Measurements from ENCODE around the gene GSAP.
"Not testable (repeated sequence)": the region's sequence is repeated elsewhere in the genome, so short reads cannot be mapped to it uniquely, and the experiment has no call there.

The GSAP gene

GRCh38 chr7:77456696-77457095, 40.5 kb upstream of the GSAP start:
- Histone ChIP-seq H3K9me3 (ENCODE audit: control insufficient read depth, insufficient read depth, low read length) (no peaks in the 10 kb centered on the region), H3K4me1 (ENCODE audit: control insufficient read depth, insufficient read depth, low read length) (no peaks in the 10 kb centered on the region), H3K27me3 (ENCODE audit: control insufficient read depth, insufficient read depth, low read length) (no peaks in the 10 kb centered on the region), H3K27ac (ENCODE audit: low read length) (no peak overlapping the region), H3K36me3 (ENCODE audit: control insufficient read depth, insufficient read depth, low read length) (no peaks in the 10 kb centered on the region), H3K4me3 (ENCODE audit: low read length) (no peak overlapping the region)
- WGBS (ENCODE audit: insufficient coverage, insufficient read length): no CpG with 5 or more reads among the region's 4 CpGs
- DNase-seq (ENCODE audit: low read depth, low spot score): no peak

DNA sequence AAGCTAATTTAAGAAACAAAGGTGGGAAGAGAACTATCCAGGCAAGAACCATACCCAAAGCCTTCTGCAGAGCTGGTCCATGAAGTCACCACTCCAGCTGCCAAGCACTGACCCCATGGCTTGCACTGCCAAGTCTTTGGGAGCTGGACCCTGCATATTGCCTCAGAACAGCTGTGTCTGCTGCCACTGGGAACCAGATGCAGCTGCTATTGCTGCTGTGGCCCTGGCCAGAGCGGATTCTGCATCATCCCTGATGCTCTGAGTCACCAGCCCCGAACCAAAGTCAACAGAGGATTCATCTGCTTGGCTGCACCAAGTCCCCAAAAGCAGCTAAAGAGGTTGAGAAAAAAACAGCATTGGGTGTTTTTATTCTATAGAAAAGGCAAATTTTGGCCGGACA, 39.2 kb upstream of the GSAP start:
- DNase-seq (ENCODE audit: low read depth, low spot score): no peak
- no peaks in the 10 kb centered on the region for H3K36me3 ChIP-seq (ENCODE audit: control insufficient read depth, insufficient read depth, low read length)
- no peak overlapping the region for H3K4me3 ChIP-seq (ENCODE audit: low read length)
- no CpG with 5 or more reads among the region's 3 CpGs for WGBS (ENCODE audit: insufficient coverage, insufficient read length)
- no peaks in the 10 kb centered on the region for H3K4me1 ChIP-seq (ENCODE audit: control insufficient read depth, insufficient read depth, low read length)
- no peaks in the 10 kb centered on the region for H3K27me3 ChIP-seq (ENCODE audit: control insufficient read depth, insufficient read depth, low read length)
- H3K9me3 ChIP-seq (ENCODE audit: control insufficient read depth, insufficient read depth, low read length): no peaks in the 10 kb centered on the region
- no peak overlapping the region for H3K27ac ChIP-seq (ENCODE audit: low read length)

DNA sequence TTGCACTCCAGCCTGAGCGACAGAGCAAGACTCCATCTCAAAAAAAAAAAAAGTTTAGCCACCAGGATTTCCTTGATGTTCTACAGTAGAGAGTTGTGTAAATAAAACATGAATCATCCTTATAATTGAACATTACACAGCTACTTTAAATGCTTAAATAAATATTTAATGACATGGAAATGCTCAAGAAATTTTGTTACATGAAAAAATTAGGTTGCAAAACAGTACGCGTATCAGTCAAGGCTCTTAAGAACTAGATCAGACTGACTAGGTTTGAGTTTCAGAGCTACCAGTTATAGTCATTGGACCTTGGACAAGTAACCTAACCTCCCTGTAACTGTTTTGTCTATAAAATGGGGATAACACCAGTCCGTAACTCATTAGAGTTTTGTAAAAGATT, 38.7 kb upstream of the GSAP start:
- WGBS (ENCODE audit: insufficient coverage, insufficient read length): no CpG with 5 or more reads among the region's 4 CpGs
- Histone ChIP-seq H3K4me3 (ENCODE audit: low read length) (no peak overlapping the region), H3K4me1 (ENCODE audit: control insufficient read depth, insufficient read depth, low read length) (no peaks in the 10 kb centered on the region), H3K36me3 (ENCODE audit: control insufficient read depth, insufficient read depth, low read length) (no peaks in the 10 kb centered on the region), H3K27me3 (ENCODE audit: control insufficient read depth, insufficient read depth, low read length) (no peaks in the 10 kb centered on the region), H3K27ac (ENCODE audit: low read length) (no peak overlapping the region), H3K9me3 (ENCODE audit: control insufficient read depth, insufficient read depth, low read length) (no peaks in the 10 kb centered on the region)
- DNase-seq (ENCODE audit: low read depth, low spot score): no peak

DNA sequence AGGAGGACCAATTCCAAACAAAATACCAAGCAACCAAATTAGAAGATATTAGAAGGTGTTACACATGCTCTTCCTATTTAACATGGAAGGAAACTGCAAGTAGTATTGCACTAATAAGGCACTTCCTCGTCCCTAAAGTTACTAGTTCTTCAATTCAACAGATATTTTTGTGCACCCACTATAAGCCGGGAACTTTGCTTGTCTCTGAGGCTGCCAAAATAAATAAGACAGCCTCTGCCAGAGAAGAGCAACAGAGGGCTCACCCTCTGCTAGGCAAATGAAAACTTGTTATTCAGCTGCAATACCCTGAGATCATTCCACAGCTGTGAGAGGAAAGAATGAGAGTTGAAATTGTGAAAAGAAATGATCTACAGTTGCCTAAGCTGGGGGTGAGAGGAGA, 37.4 kb upstream of the GSAP start:
- DNase-seq (ENCODE audit: low read depth, low spot score): no peak
- H3K4me1 ChIP-seq (ENCODE audit: control insufficient read depth, insufficient read depth, low read length): no peaks in the 10 kb centered on the region
- no peak overlapping the region for H3K4me3 ChIP-seq (ENCODE audit: low read length)
- no peaks in the 10 kb centered on the region for H3K27me3 ChIP-seq (ENCODE audit: control insufficient read depth, insufficient read depth, low read length)
- no peaks in the 10 kb centered on the region for H3K36me3 ChIP-seq (ENCODE audit: control insufficient read depth, insufficient read depth, low read length)
- H3K9me3 ChIP-seq (ENCODE audit: control insufficient read depth, insufficient read depth, low read length): no peaks in the 10 kb centered on the region
- no peak overlapping the region for H3K27ac ChIP-seq (ENCODE audit: low read length)
- WGBS (ENCODE audit: insufficient coverage, insufficient read length): no CpG with 5 or more reads among the region's 2 CpGs

GRCh38 chr7:77451950-77452349, 35.8 kb upstream of the GSAP start:
- H3K4me3 ChIP-seq (ENCODE audit: low read length): not testable (repeated sequence)
- no CpG with 5 or more reads among the region's 6 CpGs for WGBS (ENCODE audit: insufficient coverage, insufficient read length)

GRCh38 chr7:77450613-77451012, 34.5 kb upstream of the GSAP start:
- no peaks in the 10 kb centered on the region for H3K9me3 ChIP-seq (ENCODE audit: control insufficient read depth, insufficient read depth, low read length)
- no peak overlapping the region for H3K4me3 ChIP-seq (ENCODE audit: low read length)
- H3K27ac ChIP-seq (ENCODE audit: low read length): no peak overlapping the region
- no CpG with 5 or more reads among the region's 5 CpGs for WGBS (ENCODE audit: insufficient coverage, insufficient read length)
- H3K36me3 ChIP-seq (ENCODE audit: control insufficient read depth, insufficient read depth, low read length): no peaks in the 10 kb centered on the region
- no peaks in the 10 kb centered on the region for H3K27me3 ChIP-seq (ENCODE audit: control insufficient read depth, insufficient read depth, low read length)
- H3K4me1 ChIP-seq (ENCODE audit: control insufficient read depth, insufficient read depth, low read length): no peaks in the 10 kb centered on the region
- no peak for DNase-seq (ENCODE audit: low read depth, low spot score)

More at GRCh38 chr7:77451950-77452349, 35.8 kb upstream of the GSAP start:
- not testable (repeated sequence) for H3K36me3 ChIP-seq (ENCODE audit: control insufficient read depth, insufficient read depth, low read length); H3K4me1 ChIP-seq (ENCODE audit: control insufficient read depth, insufficient read depth, low read length); DNase-seq (ENCODE audit: low read depth, low spot score); H3K27me3 ChIP-seq (ENCODE audit: control insufficient read depth, insufficient read depth, low read length); H3K27ac ChIP-seq (ENCODE audit: low read length); H3K9me3 ChIP-seq (ENCODE audit: control insufficient read depth, insufficient read depth, low read length)

- Histone ChIP-seq H3K4me3 (ENCODE audit: low read length) (no peak overlapping the region), H3K4me1 (ENCODE audit: control insufficient read depth, insufficient read depth, low read length) (no peaks in the 10 kb centered on the region), H3K36me3 (ENCODE audit: control insufficient read depth, insufficient read depth, low read length) (no peaks in the 10 kb centered on the region), H3K9me3 (ENCODE audit: control insufficient read depth, insufficient read depth, low read length) (no peaks in the 10 kb centered on the region), H3K27me3 (ENCODE audit: control insufficient read depth, insufficient read depth, low read length) (no peaks in the 10 kb centered on the region), H3K27ac (ENCODE audit: low read length) (no peak overlapping the region)
- WGBS (ENCODE audit: insufficient coverage, insufficient read length): no CpG with 5 or more reads among the region's 1 CpG
- no peak for DNase-seq (ENCODE audit: low read depth, low spot score)
These were observed 33.9 kb upstream of the GSAP start for GRCh38 chr7:77450054-77450453.

DNA sequence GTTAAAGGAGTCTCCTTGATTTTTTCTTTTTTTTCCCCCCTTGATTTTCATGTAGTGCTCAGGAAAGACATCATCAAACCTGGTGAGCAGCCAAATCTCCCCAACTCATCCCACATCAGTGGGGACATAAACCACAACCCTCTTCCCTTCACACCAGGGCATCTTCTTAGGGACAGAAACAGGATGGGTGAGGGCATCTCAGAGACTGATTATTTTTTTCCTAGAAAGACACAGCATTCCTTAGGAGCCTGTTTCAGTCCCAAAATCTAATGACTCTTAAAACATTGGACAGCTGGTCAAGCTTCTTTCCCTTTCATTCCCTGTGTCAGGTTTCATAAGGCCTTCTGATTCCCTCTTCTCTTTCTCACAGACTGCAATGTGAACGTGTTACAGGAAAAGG, 31.5 kb upstream of the GSAP start:
- Histone ChIP-seq H3K4me1 (ENCODE audit: control insufficient read depth, insufficient read depth, low read length) (no peaks in the 10 kb centered on the region), H3K4me3 (ENCODE audit: low read length) (no peak overlapping the region), H3K36me3 (ENCODE audit: control insufficient read depth, insufficient read depth, low read length) (no peaks in the 10 kb centered on the region), H3K27me3 (ENCODE audit: control insufficient read depth, insufficient read depth, low read length) (no peaks in the 10 kb centered on the region), H3K27ac (ENCODE audit: low read length) (no peak overlapping the region), H3K9me3 (ENCODE audit: control insufficient read depth, insufficient read depth, low read length) (no peaks in the 10 kb centered on the region)
- no peak for DNase-seq (ENCODE audit: low read depth, low spot score)
- WGBS (ENCODE audit: insufficient coverage, insufficient read length): no CpG with 5 or more reads among the region's 1 CpG

DNA sequence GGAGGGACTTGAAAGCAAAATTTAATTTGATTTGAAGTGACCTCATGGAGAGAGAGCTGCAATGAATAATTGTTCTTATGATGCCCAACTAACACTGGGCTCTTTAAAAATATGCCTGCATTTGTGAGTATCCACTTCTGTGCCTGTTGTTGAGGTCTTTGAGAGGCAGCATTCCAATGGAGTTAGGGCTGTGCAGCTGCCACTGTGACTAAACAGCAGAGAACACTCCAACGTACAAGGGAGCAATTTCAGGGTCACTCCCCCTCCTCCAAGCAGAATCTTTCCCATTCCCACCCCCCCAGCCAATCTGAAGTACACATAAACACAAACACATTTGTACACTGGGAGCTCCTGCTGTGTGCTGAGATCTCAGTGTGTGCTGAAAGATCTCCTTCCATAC, 28.0 kb upstream of the GSAP start:
- no CpG with 5 or more reads among the region's 1 CpG for WGBS (ENCODE audit: insufficient coverage, insufficient read length)
- Histone ChIP-seq H3K27ac (ENCODE audit: low read length) (no peak overlapping the region), H3K4me1 (ENCODE audit: control insufficient read depth, insufficient read depth, low read length) (no peaks in the 10 kb centered on the region), H3K36me3 (ENCODE audit: control insufficient read depth, insufficient read depth, low read length) (no peaks in the 10 kb centered on the region), H3K4me3 (ENCODE audit: low read length) (no peak overlapping the region), H3K27me3 (ENCODE audit: control insufficient read depth, insufficient read depth, low read length) (no peaks in the 10 kb centered on the region), H3K9me3 (ENCODE audit: control insufficient read depth, insufficient read depth, low read length) (no peaks in the 10 kb centered on the region)
- DNase-seq (ENCODE audit: low read depth, low spot score): no peak

GRCh38 chr7:77443042-77443441, 26.9 kb upstream of the GSAP start:
- Histone ChIP-seq H3K9me3 (ENCODE audit: control insufficient read depth, insufficient read depth, low read length) (no peaks in the 10 kb centered on the region), H3K27ac (ENCODE audit: low read length) (no peak overlapping the region), H3K4me3 (ENCODE audit: low read length) (no peak overlapping the region), H3K4me1 (ENCODE audit: control insufficient read depth, insufficient read depth, low read length) (no peaks in the 10 kb centered on the region), H3K27me3 (ENCODE audit: control insufficient read depth, insufficient read depth, low read length) (no peaks in the 10 kb centered on the region), H3K36me3 (ENCODE audit: control insufficient read depth, insufficient read depth, low read length) (no peaks in the 10 kb centered on the region)
- DNase-seq (ENCODE audit: low read depth, low spot score): no peak
- WGBS (ENCODE audit: insufficient coverage, insufficient read length): no CpG with 5 or more reads among the region's 2 CpGs

GRCh38 chr7:77442636-77443035, 26.5 kb upstream of the GSAP start:
- no peaks in the 10 kb centered on the region for H3K9me3 ChIP-seq (ENCODE audit: control insufficient read depth, insufficient read depth, low read length)
- H3K27ac ChIP-seq (ENCODE audit: low read length): no peak overlapping the region
- no peaks in the 10 kb centered on the region for H3K4me1 ChIP-seq (ENCODE audit: control insufficient read depth, insufficient read depth, low read length)
- H3K4me3 ChIP-seq (ENCODE audit: low read length): no peak overlapping the region
- no peak for DNase-seq (ENCODE audit: low read depth, low spot score)
- H3K27me3 ChIP-seq (ENCODE audit: control insufficient read depth, insufficient read depth, low read length): no peaks in the 10 kb centered on the region
- H3K36me3 ChIP-seq (ENCODE audit: control insufficient read depth, insufficient read depth, low read length): no peaks in the 10 kb centered on the region
- no CpG with 5 or more reads among the region's 2 CpGs for WGBS (ENCODE audit: insufficient coverage, insufficient read length)

All from iPS DF 6.9 (cell line).